ENCODE data around the gene SIL1.

Gene SIL1

GRCh38 chr5:138946831-138947560, 251.2 kb downstream of the SIL1 start:
- no peak for DNase-seq (ENCODE audit: low read depth in 1 of 2, low spot score in 1 of 2)

- DNase-seq (ENCODE audit: low read depth in 1 of 2, low spot score in 1 of 2) = no peak
Observed at GRCh38 chr5:138946241-138946623, 251.9 kb downstream of the SIL1 start.

GRCh38 chr5:138945421-138946240, 252.5 kb downstream of the SIL1 start:
- DNase-seq (ENCODE audit: low read depth in 1 of 2, low spot score in 1 of 2) = no peak

- DNase-seq (ENCODE audit: low read depth in 1 of 2, low spot score in 1 of 2) = no peak
Observed at GRCh38 chr5:138944527-138945322, 253.4 kb downstream of the SIL1 start.

GRCh38 chr5:138943599-138944173, 254.5 kb downstream of the SIL1 start:
- no peak for DNase-seq (ENCODE audit: low read depth in 1 of 2, low spot score in 1 of 2)

GRCh38 chr5:138942861-138943260, 255.3 kb downstream of the SIL1 start:
- DNase-seq (ENCODE audit: low read depth in 1 of 2, low spot score in 1 of 2) = no peak

GRCh38 chr5:138942066-138942465, 256.1 kb downstream of the SIL1 start:
- DNase-seq (ENCODE audit: low read depth in 1 of 2, low spot score in 1 of 2) = no peak

- no peak for DNase-seq (ENCODE audit: low read depth in 1 of 2, low spot score in 1 of 2)
Observed at GRCh38 chr5:138938526-138938925, 259.6 kb downstream of the SIL1 start.

GRCh38 chr5:138937392-138938387, 260.5 kb downstream of the SIL1 start:
- no peak for DNase-seq (ENCODE audit: low read depth in 1 of 2, low spot score in 1 of 2)

- no peak for DNase-seq (ENCODE audit: low read depth in 1 of 2, low spot score in 1 of 2)
Observed at GRCh38 chr5:138936968-138937345, 261.2 kb downstream of the SIL1 start.

GRCh38 chr5:138936225-138936967, 261.8 kb downstream of the SIL1 start:
- no peak for DNase-seq (ENCODE audit: low read depth in 1 of 2, low spot score in 1 of 2)

GRCh38 chr5:138935466-138935865, 262.7 kb downstream of the SIL1 start:
- no peak for DNase-seq (ENCODE audit: low read depth in 1 of 2, low spot score in 1 of 2)

GRCh38 chr5:138934971-138935370, 263.2 kb downstream of the SIL1 start:
- no peak for DNase-seq (ENCODE audit: low read depth in 1 of 2, low spot score in 1 of 2)

- no peak for DNase-seq (ENCODE audit: low read depth in 1 of 2, low spot score in 1 of 2)
Observed at GRCh38 chr5:138933522-138934290, 264.5 kb downstream of the SIL1 start.

- DNase-seq (ENCODE audit: low read depth in 1 of 2, low spot score in 1 of 2) = no peak
Observed at GRCh38 chr5:138932171-138932810, 265.9 kb downstream of the SIL1 start.

- no peak for DNase-seq (ENCODE audit: low read depth in 1 of 2, low spot score in 1 of 2)
Observed at GRCh38 chr5:138930371-138931097, 267.6 kb downstream of the SIL1 start.

GRCh38 chr5:138929571-138929955, 268.6 kb downstream of the SIL1 start:
- no peak for DNase-seq (ENCODE audit: low read depth in 1 of 2, low spot score in 1 of 2)

- DNase-seq (ENCODE audit: low read depth in 1 of 2, low spot score in 1 of 2) = no peak
Observed at GRCh38 chr5:138927979-138928378, 270.2 kb downstream of the SIL1 start.
